Thyroid gland (tissue), 4 donors: ENCODE results near the gene LSAMP. TPM values are rescaled to one million over a fixed set of nuclear protein-coding genes. Genes with fewer than 3 reads are reported as not detected.

ENCODE experiments used
- DNase-seq, 2 donors: peaks; one replicate each; pipeline ENCODE4 v3.0.0-alpha.2; 2019
- H3K27ac ChIP-seq, 3 donors: fragments of 200-600 bp; sonication (generic); 1 replicate in 2 of 3; 2 replicates in 1 of 3; pipeline ENCODE4 v1.5.1; 2016 to 2019; ENCODE audit warnings: mild to moderate bottlenecking in 1 of 3, moderate library complexity in 1 of 3
- H3K27me3 ChIP-seq: fragments of 200-600 bp; sonication (generic); one replicate; pipeline ENCODE4 v1.5.1; 2019
- H3K36me3 ChIP-seq, 2 donors: fragments of 200-600 bp; sonication (generic); one replicate each; pipeline ENCODE4 v1.5.1; 2016 to 2019
- H3K4me1 ChIP-seq, 2 donors: fragments of 200-600 bp; sonication (generic); one replicate each; pipeline ENCODE4 v1.5.1; 2017 to 2019
- H3K4me3 ChIP-seq, 3 donors: fragments of 200-600 bp; sonication (generic); replicated peaks in 1 of 3; 1 replicate in 2 of 3; 2 replicates in 1 of 3; pipeline ENCODE4 v1.5.1; 2016; ENCODE audit warnings: mild to moderate bottlenecking in 1 of 3
- H3K9me3 ChIP-seq: fragments of 200-600 bp; sonication (generic); one replicate; pipeline ENCODE4 v1.5.1; 2017
- CTCF ChIP-seq, 6 experiments: fragments of 200-600 bp in 3 of 6; fragments of 450-650 bp in 3 of 6; sonication (generic) in 3 of 6; IDR thresholded peaks; one replicate each; pipeline ENCODE4 v1.5.1; 2016 to 2019; ENCODE audit warnings: antibody characterized with exemption in 6 of 6, mild to moderate bottlenecking in 2 of 6, inconsistent platforms in 1 of 6, moderate library complexity in 1 of 6
- POLR2A ChIP-seq, 2 donors: fragments of 450-650 bp; IDR thresholded peaks; one replicate each; pipeline ENCODE4 v1.6.1; 2017; ENCODE audit warnings: antibody characterized with exemption in 2 of 2, mild to moderate bottlenecking in 2 of 2, moderate library complexity in 1 of 2
- WGBS, 2 donors: methylation state at CpG; one replicate each; pipeline ENCODE4 v1.1.5; 2017; 5-methylcytosine and 5-hydroxymethylcytosine counted together
- intact Hi-C: fragments of 100-400 bp; cut with DNase I; formaldehyde crosslinking; loops from one replicate; pipeline ENCODE4 v1.15.1; 2023
- total RNA-seq, 4 donors: library from RNA; depleted of rRNA; stranded (reverse); fragments of >200 nt; gene quantifications; one replicate each; pipeline ENCODE4 v1.2.3, GENCODE V29; 2016

The LSAMP gene
- total RNA-seq, 4 donors from 2014 or later, result 0.78 to 2.0 (median 1.8) TPM

- no peak for TF ChIP-seq CTCF (IDR thresholded peaks at IDR 0.05)
- no peak for TF ChIP-seq POLR2A (IDR thresholded peaks at IDR 0.05)
- Histone ChIP-seq H3K27ac (no peak overlapping the region), H3K4me3 (no peak overlapping the region), H3K36me3 (no peaks in the 10 kb centered on the region), H3K4me1 (no peaks in the 10 kb centered on the region), H3K27me3 (no peaks in the 10 kb centered on the region), H3K9me3 (no peaks in the 10 kb centered on the region)
- no peak for DNase-seq
- WGBS, 2 donors, result 67 to 72% methylated on average over 3 of the region's 3 CpGs
- intact Hi-C loops, result no loop called here
These were observed 546.5 kb downstream of the LSAMP start for GRCh38 chr3:115898656-115899410.

DNA sequence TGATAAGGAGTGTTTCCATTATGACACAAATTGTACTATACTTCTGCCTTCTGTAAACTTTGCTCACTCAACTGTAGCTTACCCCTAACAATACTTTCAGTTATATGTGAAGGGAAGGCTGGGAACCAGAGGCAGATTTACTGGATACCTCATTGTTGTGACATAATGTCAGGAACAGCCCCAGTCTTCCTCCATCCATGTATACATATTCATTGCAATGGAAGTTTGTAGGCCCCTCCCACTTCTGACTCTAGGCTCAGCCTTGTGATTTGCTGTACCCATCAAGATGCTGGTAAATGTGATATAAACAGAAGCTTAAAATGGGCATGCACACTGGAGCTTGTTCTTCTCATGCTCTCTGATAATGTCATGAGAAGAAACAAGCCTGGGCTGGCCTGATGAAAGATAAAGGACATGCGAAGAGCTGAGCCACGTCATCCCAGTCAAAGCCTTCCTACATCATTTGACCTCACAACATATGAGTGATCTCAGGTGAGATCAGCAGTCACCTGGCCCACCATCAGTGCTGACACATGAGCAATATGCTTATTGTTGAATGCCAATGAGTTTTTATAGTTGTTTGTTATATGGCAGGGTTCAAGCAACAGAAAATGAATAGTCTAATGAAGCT, 554.2 kb downstream of the LSAMP start:
- WGBS, 2 donors, result 81 to 91% methylated on average over 2 of the region's 2 CpGs
- intact Hi-C loops, result no loop called here
- Histone ChIP-seq H3K4me1 (no peaks in the 10 kb centered on the region), H3K36me3 (no peaks in the 10 kb centered on the region), H3K27me3 (no peaks in the 10 kb centered on the region), H3K9me3 (no peaks in the 10 kb centered on the region), H3K27ac (no peak overlapping the region), H3K4me3 (no peak overlapping the region)
- TF ChIP-seq POLR2A (IDR thresholded peaks at IDR 0.05) (no peak), CTCF (IDR thresholded peaks at IDR 0.05) (no peak)
- no peak for DNase-seq

- Histone ChIP-seq H3K36me3 (no peaks in the 10 kb centered on the region), H3K4me3 (no peak overlapping the region), H3K4me1 (no peaks in the 10 kb centered on the region), H3K9me3 (no peaks in the 10 kb centered on the region), H3K27ac (no peak overlapping the region), H3K27me3 (no peaks in the 10 kb centered on the region)
- whole genome bisulfite sequencing, 2 donors, result 81 to 92% methylated on average over 2 of the region's 2 CpGs
- no peak for DNase-seq
- intact Hi-C loops, result no loop called here
- no peak for TF ChIP-seq POLR2A (IDR thresholded peaks at IDR 0.05)
- TF ChIP-seq CTCF (IDR thresholded peaks at IDR 0.05), result no peak
These were observed 554.7 kb downstream of the LSAMP start for GRCh38 chr3:115890579-115890978.

DNA sequence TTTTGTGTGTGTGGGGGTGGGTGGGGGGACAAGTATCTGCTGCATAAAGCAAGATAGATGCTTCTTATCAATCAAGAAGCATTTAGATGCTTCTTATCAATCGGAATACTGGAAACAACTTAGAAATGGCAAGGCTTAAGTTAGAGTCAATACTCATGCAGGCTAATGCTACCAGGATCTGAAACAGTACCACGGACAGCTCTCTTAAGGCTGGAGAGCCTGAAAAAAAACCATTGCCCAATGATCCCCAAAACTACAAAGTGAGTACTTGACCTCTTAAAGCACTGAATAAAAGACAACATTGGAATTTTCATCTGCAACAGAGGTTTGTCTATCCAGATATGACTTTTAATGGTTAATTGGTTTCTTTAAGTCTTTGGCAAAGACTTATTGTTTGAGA, 559.7 kb downstream of the LSAMP start:
- WGBS, 2 donors, result 53 to 65% methylated on average over 2 of the region's 2 CpGs
- H3K27me3 ChIP-seq, result no peaks in the 10 kb centered on the region
- DNase-seq, result no peak
- no peaks in the 10 kb centered on the region for H3K4me1 ChIP-seq
- no peak overlapping the region for H3K27ac ChIP-seq
- no peak for TF ChIP-seq POLR2A (IDR thresholded peaks at IDR 0.05)
- H3K4me3 ChIP-seq, result no peak overlapping the region
- no peaks in the 10 kb centered on the region for H3K9me3 ChIP-seq
- intact Hi-C loops, result no loop called here
- H3K36me3 ChIP-seq, result no peaks in the 10 kb centered on the region

DNA sequence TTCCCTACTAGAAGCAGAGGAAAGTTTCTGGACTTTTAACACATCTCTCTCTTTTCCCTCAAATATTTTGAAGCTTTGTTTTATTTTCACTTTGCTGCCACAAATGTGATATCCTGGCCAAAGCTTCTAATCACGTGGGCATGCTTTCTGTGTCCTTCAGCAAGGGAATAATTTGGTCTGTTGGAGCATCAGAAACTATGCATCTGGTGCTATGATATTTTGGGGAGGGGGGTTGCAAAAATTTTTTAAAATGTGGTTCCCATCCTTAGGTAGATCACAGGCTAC, 567.7 kb downstream of the LSAMP start:
- Histone ChIP-seq H3K27ac (no peak overlapping the region), H3K36me3 (no peaks in the 10 kb centered on the region), H3K4me1 (no peaks in the 10 kb centered on the region), H3K4me3 (no peak overlapping the region), H3K27me3 (no peaks in the 10 kb centered on the region), H3K9me3 (no peaks in the 10 kb centered on the region)
- intact Hi-C loops, result no loop called here
- WGBS, 2 donors, result 24 to 52% methylated on average over 1 of the region's 1 CpG
- TF ChIP-seq CTCF (IDR thresholded peaks at IDR 0.05) (no peak), POLR2A (IDR thresholded peaks at IDR 0.05) (no peak)
- no peak for DNase-seq
